Spleen (tissue), 11 donors: ENCODE measurements around the gene USH2A. TPM values are rescaled to one million over a fixed set of nuclear protein-coding genes. Genes with fewer than 3 reads are reported as not detected.
"Not testable (repeated sequence)": the region's sequence is repeated elsewhere in the genome, so short reads cannot be mapped to it uniquely, and the experiment has no call there.

ENCODE experiments used
- DNase-seq: peaks from one replicate; pipeline ENCODE4 v3.0.0-alpha.2; 2020
- H3K27ac ChIP-seq, 8 donors: fragments of 200-600 bp; sonication (generic) in 7 of 8; 1 replicate in 4 of 8; 2 replicates in 4 of 8; pipeline versions ENCODE4 v1.5.0 to v1.8.0; 2016 to 2021; ENCODE audit warnings: inconsistent platforms in 4 of 8, mild to moderate bottlenecking in 4 of 8, moderate library complexity in 1 of 8
- H3K27me3 ChIP-seq, 7 donors: fragments of 200-600 bp; sonication (generic) in 6 of 7; replicated peaks in 1 of 7; 1 replicate in 4 of 7; 2 replicates in 3 of 7; pipeline versions ENCODE4 v1.5.0 to v1.8.0; 2016 to 2021; ENCODE audit warnings: inconsistent platforms in 3 of 7, mild to moderate bottlenecking in 1 of 7
- H3K36me3 ChIP-seq, 6 donors: fragments of 200-600 bp; sonication (generic) in 5 of 6; 1 replicate in 4 of 6; 2 replicates in 2 of 6; pipeline versions ENCODE4 v1.5.0 to v1.8.0; 2016 to 2021; ENCODE audit warnings: inconsistent platforms in 2 of 6
- H3K4me1 ChIP-seq, 6 donors: fragments of 200-600 bp; sonication (generic) in 5 of 6; 1 replicate in 3 of 6; 2 replicates in 3 of 6; pipeline versions ENCODE4 v1.5.0 to v1.8.0; 2016 to 2021; ENCODE audit warnings: inconsistent platforms in 3 of 6
- H3K4me3 ChIP-seq, 8 donors: fragments of 200-600 bp; sonication (generic) in 7 of 8; 1 replicate in 4 of 8; 2 replicates in 4 of 8; pipeline versions ENCODE4 v1.5.0 to v1.8.0; 2016 to 2021; ENCODE audit warnings: inconsistent platforms in 4 of 8, mild to moderate bottlenecking in 4 of 8, moderate library complexity in 2 of 8
- H3K9me3 ChIP-seq, 8 donors: fragments of 200-600 bp; sonication (generic) in 7 of 8; 1 replicate in 4 of 8; 2 replicates in 4 of 8; pipeline versions ENCODE4 v1.5.0 to v1.8.0; 2016 to 2021; ENCODE audit warnings: inconsistent platforms in 4 of 8
- CTCF ChIP-seq, 11 experiments: fragments of 200-600 bp in 7 of 11; fragments of 450-650 bp in 4 of 11; sonication (generic) in 4 of 11; IDR thresholded peaks in 8 of 11; conservative IDR thresholded peaks in 3 of 11; 1 replicate in 7 of 11; 2 replicates in 4 of 11; pipeline versions ENCODE4 v1.4.0 to v1.8.0; 2016 to 2021; ENCODE audit warnings: antibody characterized with exemption in 11 of 11, inconsistent platforms in 4 of 11, mild to moderate bottlenecking in 1 of 11
- POLR2A ChIP-seq, 3 donors: fragments of 450-650 bp; IDR thresholded peaks; one replicate each; pipeline ENCODE4 v1.5.1; 2017; ENCODE audit warnings: antibody characterized with exemption in 3 of 3, mild to moderate bottlenecking in 1 of 3
- POLR2AphosphoS5 ChIP-seq, 3 donors: sonication (generic); formaldehyde crosslinking; IDR thresholded peaks; one replicate each; pipeline ENCODE4 v1.5.1; 2017; ENCODE audit warnings: antibody characterized with exemption in 3 of 3
- WGBS, 5 donors: extraction: QIAGEN DNeasy Blood & Tissue Kit in 3 of 5; methylation state at CpG; one replicate each; pipeline versions ENCODE4 v1.1.5 to v1.1.7; 2013 to 2018; 5-methylcytosine and 5-hydroxymethylcytosine counted together
- intact Hi-C: fragments of 100-400 bp; cut with DNase I; formaldehyde crosslinking; loops from one replicate; pipeline ENCODE4 v1.15.0; 2023; ENCODE audit warnings: low total_unique reads
- polyA plus RNA-seq, 3 donors: library from polyadenylated mRNA; stranded (reverse); fragments of 200-250 nt; gene quantifications; one replicate each; pipeline ENCODE4 v1.2.1, GENCODE V29; 2013
- total RNA-seq, 7 donors: library from RNA; depleted of rRNA in 3 of 7; stranded (reverse); fragments of >200 nt in 3 of 7; fragmentation: NEBNext Ultra II Directional in 4 of 7; extraction: Animal tissue kit (Norgen Biotek cat#: 25700) in 4 of 7; gene quantifications; one replicate each; pipeline versions ENCODE4 v1.1.0 to v1.2.1, GENCODE V29; 2016 to 2021
- donor health status: healthy with polysubstance abuse.
- donor health status: DM: no; HTN: no; CAD: no; lungs with moderate emphysema.
- donor health status: DM: no; HTN: no; CAD: no.
- donor health status: Bipolar disorder and iron deficiency.
- donor health status: healthy.
- donor health status: DM: no; HTN: no; CAD: no.
- donor health status: DM: yes; HTN: yes; CAD: no.

The USH2A gene
- total and polyA plus RNA-seq, 10 donors: under 0.01 TPM; not detected in 9

DNA sequence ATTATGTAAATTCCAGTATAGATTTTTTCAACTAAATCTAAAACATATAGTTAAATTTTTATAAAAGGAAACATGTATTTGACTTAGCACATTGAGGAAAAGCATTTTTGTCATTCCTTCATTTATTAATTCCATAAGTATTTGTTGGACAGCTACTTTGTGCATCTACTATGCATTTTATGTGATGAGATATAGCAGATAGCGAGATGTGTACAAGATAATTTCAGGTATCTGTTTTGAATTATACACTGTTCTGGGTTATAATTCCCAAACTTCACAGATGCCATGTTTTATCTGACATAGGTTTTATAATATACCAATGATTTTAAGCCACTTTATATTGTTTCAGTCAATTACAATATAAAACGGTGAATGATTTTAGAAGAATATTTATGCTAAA is 398.7 kb downstream of the USH2A start:
- H3K27ac ChIP-seq: no peak overlapping the region
- no peaks in the 10 kb centered on the region for H3K4me1 ChIP-seq
- intact Hi-C loops: no loop called here
- no peaks in the 10 kb centered on the region for H3K36me3 ChIP-seq
- H3K9me3 ChIP-seq: no peaks in the 10 kb centered on the region
- WGBS, 5 donors: 86 to 92% (median 89%) methylated on average over 2 of the region's 2 CpGs
- H3K27me3 ChIP-seq: no peaks in the 10 kb centered on the region
- DNase-seq: no peak
- no peak for TF ChIP-seq POLR2AphosphoS5 (IDR thresholded peaks at IDR 0.05)
- no peak overlapping the region for H3K4me3 ChIP-seq

GRCh38 chr1:216020743-216021345 is 402.4 kb downstream of the USH2A start:
- 71 to 81% (median 72%) methylated on average over 3 of the region's 3 CpGs for WGBS, 5 donors
- Histone ChIP-seq H3K27me3 (no peaks in the 10 kb centered on the region), H3K4me1 (no peaks in the 10 kb centered on the region), H3K9me3 (no peaks in the 10 kb centered on the region), H3K4me3 (no peak overlapping the region), H3K36me3 (no peaks in the 10 kb centered on the region), H3K27ac (no peak overlapping the region)
- TF ChIP-seq POLR2A (IDR thresholded peaks at IDR 0.05) (no peak), POLR2AphosphoS5 (IDR thresholded peaks at IDR 0.05) (no peak), CTCF (IDR thresholded peaks at IDR 0.05 in 8 of 11, conservative IDR thresholded peaks at IDR 0.05 in 3 of 11) (no peak)
- no peak for DNase-seq
- intact Hi-C loops: no loop called here

GRCh38 chr1:216015116-216015515 is 408.1 kb downstream of the USH2A start:
- Histone ChIP-seq H3K9me3 (no peaks in the 10 kb centered on the region), H3K4me1 (no peaks in the 10 kb centered on the region), H3K27me3 (no peaks in the 10 kb centered on the region), H3K4me3 (no peak overlapping the region), H3K27ac (no peak overlapping the region), H3K36me3 (no peaks in the 10 kb centered on the region)
- WGBS, 5 donors: 84 to 95% (median 91%) methylated on average over 3 of the region's 3 CpGs
- intact Hi-C loops: no loop called here
- DNase-seq: no peak
- TF ChIP-seq POLR2A (IDR thresholded peaks at IDR 0.05) (no peak), CTCF (IDR thresholded peaks at IDR 0.05 in 8 of 11, conservative IDR thresholded peaks at IDR 0.05 in 3 of 11) (no peak), POLR2AphosphoS5 (IDR thresholded peaks at IDR 0.05) (no peak)

GRCh38 chr1:216014086-216014485 is 409.2 kb downstream of the USH2A start:
- intact Hi-C loops: no loop called here
- TF ChIP-seq CTCF (IDR thresholded peaks at IDR 0.05 in 8 of 11, conservative IDR thresholded peaks at IDR 0.05 in 3 of 11) (no peak), POLR2AphosphoS5 (IDR thresholded peaks at IDR 0.05) (no peak), POLR2A (IDR thresholded peaks at IDR 0.05) (no peak)

GRCh38 chr1:216009456-216009855 is 413.8 kb downstream of the USH2A start:
- DNase-seq, H3K4me3 ChIP-seq, H3K9me3 ChIP-seq, intact Hi-C loops, H3K27ac ChIP-seq, H3K4me1 ChIP-seq, H3K36me3 ChIP-seq, H3K27me3 ChIP-seq: not testable (repeated sequence)
- 81 to 89% (median 85%) methylated on average over 7 to 10 of the region's 10 CpGs for WGBS, 5 donors

More at GRCh38 chr1:216014086-216014485, 409.2 kb downstream of the USH2A start:
- H3K27ac ChIP-seq: no peak overlapping the region
- H3K36me3 ChIP-seq: no peaks in the 10 kb centered on the region
- H3K4me1 ChIP-seq: no peaks in the 10 kb centered on the region
- DNase-seq: no peak
- no peak overlapping the region for H3K4me3 ChIP-seq
- H3K9me3 ChIP-seq: no peaks in the 10 kb centered on the region
- no peaks in the 10 kb centered on the region for H3K27me3 ChIP-seq
- 31 to 40% (median 34%) methylated on average over 2 of the region's 2 CpGs for WGBS, 5 donors
